Endothelial cell (in vitro differentiated cells): ENCODE data around the gene KAZN. TPM values are rescaled to one million over a fixed set of nuclear protein-coding genes. Genes with fewer than 3 reads are reported as not detected.
"Not testable (repeated sequence)": the region's sequence is repeated elsewhere in the genome, so short reads cannot be mapped to it uniquely, and the experiment has no call there.

Experiments
- DNase-seq: peaks from one replicate; pipeline ENCODE4 v3.0.0; 2021; ENCODE audit warnings: low spot score
- H3K27ac Mint-ChIP-seq: one replicate; pipeline ENCODE4 v1.8.0; 2021; ENCODE audit warnings: mixed read lengths, inconsistent platforms; ENCODE audit not compliant: unreplicated experiment
- H3K27me3 Mint-ChIP-seq: one replicate; pipeline ENCODE4 v1.8.0; 2021; ENCODE audit warnings: mild to moderate bottlenecking, moderate library complexity, mixed read lengths, inconsistent platforms; ENCODE audit not compliant: unreplicated experiment
- H3K36me3 Mint-ChIP-seq: one replicate; pipeline ENCODE4 v1.8.0; 2021; ENCODE audit warnings: mild to moderate bottlenecking, low read depth, mixed read lengths, inconsistent platforms; ENCODE audit not compliant: unreplicated experiment
- H3K4me1 Mint-ChIP-seq: one replicate; pipeline ENCODE4 v1.8.0; 2021; ENCODE audit warnings: mild to moderate bottlenecking, mixed read lengths, inconsistent platforms; ENCODE audit not compliant: unreplicated experiment
- H3K4me3 Mint-ChIP-seq: one replicate; pipeline ENCODE4 v1.8.0; 2021; ENCODE audit warnings: mild to moderate bottlenecking, mixed read lengths, inconsistent platforms; ENCODE audit not compliant: unreplicated experiment
- H3K9me3 Mint-ChIP-seq: one replicate; pipeline ENCODE4 v1.8.0; 2021; ENCODE audit warnings: mixed read lengths, inconsistent platforms; ENCODE audit not compliant: unreplicated experiment
- CTCF ChIP-seq: fragments of 200-600 bp; sonication (generic); IDR thresholded peaks from one replicate; pipeline ENCODE4 v1.5.0; 2021; ENCODE audit warnings: antibody characterized with exemption; ENCODE audit not compliant: unreplicated experiment
- total RNA-seq: library from RNA; stranded (reverse); fragmentation: NEBNext Ultra II Directional; extraction: Animal tissue kit (Norgen Biotek cat#: 25700); gene quantifications from one replicate; pipeline ENCODE4 v1.2.1, GENCODE V29; 2021; ENCODE audit not compliant: unreplicated experiment

The KAZN gene
- total RNA-seq, 1 donor from 2014 or later: 10.1 TPM

- Mint-ChIP-seq H3K4me1 (no peaks in the 10 kb centered on the region), H3K36me3 (no peaks in the 10 kb centered on the region), H3K27ac (no peak overlapping the region), H3K9me3 (no peaks in the 10 kb centered on the region), H3K4me3 (no peak overlapping the region), H3K27me3 (no peaks in the 10 kb centered on the region)
- no peak for DNase-seq
- TF ChIP-seq CTCF: no peak
Measured at GRCh38 chr1:14576155-14576554, 22.3 kb upstream of the KAZN start.

- Mint-ChIP-seq H3K4me3 (no peak overlapping the region), H3K36me3 (no peaks in the 10 kb centered on the region), H3K27ac (no peak overlapping the region), H3K27me3 (no peaks in the 10 kb centered on the region), H3K9me3 (no peaks in the 10 kb centered on the region), H3K4me1 (no peaks in the 10 kb centered on the region)
- TF ChIP-seq CTCF: no peak
- no peak for DNase-seq
Measured at GRCh38 chr1:14577261-14577660, 21.2 kb upstream of the KAZN start.

GRCh38 chr1:14578156-14578555 lies 20.3 kb upstream of the KAZN start:
- DNase-seq: no peak
- H3K9me3 Mint-ChIP-seq: no peaks in the 10 kb centered on the region
- H3K27me3 Mint-ChIP-seq: no peaks in the 10 kb centered on the region
- no peak overlapping the region for H3K27ac Mint-ChIP-seq
- H3K36me3 Mint-ChIP-seq: no peaks in the 10 kb centered on the region
- H3K4me1 Mint-ChIP-seq: no peaks in the 10 kb centered on the region
- no peak for TF ChIP-seq CTCF
- H3K4me3 Mint-ChIP-seq: no peak overlapping the region

GRCh38 chr1:14580295-14580694 lies 18.2 kb upstream of the KAZN start:
- not testable (repeated sequence) for H3K36me3 Mint-ChIP-seq, H3K4me3 Mint-ChIP-seq, H3K4me1 Mint-ChIP-seq, H3K27ac Mint-ChIP-seq, H3K9me3 Mint-ChIP-seq, H3K27me3 Mint-ChIP-seq, DNase-seq

- no peak for TF ChIP-seq CTCF
- DNase-seq: no peak
- H3K27me3 Mint-ChIP-seq: no peaks in the 10 kb centered on the region
- no peak overlapping the region for H3K27ac Mint-ChIP-seq
- H3K36me3 Mint-ChIP-seq: no peaks in the 10 kb centered on the region
- no peaks in the 10 kb centered on the region for H3K9me3 Mint-ChIP-seq
- no peak overlapping the region for H3K4me3 Mint-ChIP-seq
- H3K4me1 Mint-ChIP-seq: no peaks in the 10 kb centered on the region
Measured at GRCh38 chr1:14580986-14581385, 17.5 kb upstream of the KAZN start.

- H3K27ac Mint-ChIP-seq: no peak overlapping the region
- no peak overlapping the region for H3K4me3 Mint-ChIP-seq
- TF ChIP-seq CTCF: no peak
- H3K36me3 Mint-ChIP-seq: no peaks in the 10 kb centered on the region
- H3K9me3 Mint-ChIP-seq: no peaks in the 10 kb centered on the region
- DNase-seq: no peak
- no peaks in the 10 kb centered on the region for H3K27me3 Mint-ChIP-seq
- no peaks in the 10 kb centered on the region for H3K4me1 Mint-ChIP-seq
Measured at GRCh38 chr1:14583788-14584187, 14.7 kb upstream of the KAZN start.
